Activated T-cell treated with anti-CD3 and anti-CD28 coated beads for 4 hours (primary cell): ENCODE results near the gene KCNS3.
"Not testable (repeated sequence)": the region's sequence is repeated elsewhere in the genome, so short reads cannot be mapped to it uniquely, and the experiment has no call there.

ENCODE experiments used
- DNase-seq: peaks from one replicate; pipeline ENCODE4 v3.0.0-alpha.2; 2020

The KCNS3 gene

GRCh38 chr2:17951563-17951962, 73.1 kb downstream of the KCNS3 start:
- no peak for DNase-seq

- no peak for DNase-seq
These were observed 80.1 kb downstream of the KCNS3 start for GRCh38 chr2:17958466-17959092.

- DNase-seq = no peak
These were observed 80.9 kb downstream of the KCNS3 start for GRCh38 chr2:17959356-17959755.

DNA sequence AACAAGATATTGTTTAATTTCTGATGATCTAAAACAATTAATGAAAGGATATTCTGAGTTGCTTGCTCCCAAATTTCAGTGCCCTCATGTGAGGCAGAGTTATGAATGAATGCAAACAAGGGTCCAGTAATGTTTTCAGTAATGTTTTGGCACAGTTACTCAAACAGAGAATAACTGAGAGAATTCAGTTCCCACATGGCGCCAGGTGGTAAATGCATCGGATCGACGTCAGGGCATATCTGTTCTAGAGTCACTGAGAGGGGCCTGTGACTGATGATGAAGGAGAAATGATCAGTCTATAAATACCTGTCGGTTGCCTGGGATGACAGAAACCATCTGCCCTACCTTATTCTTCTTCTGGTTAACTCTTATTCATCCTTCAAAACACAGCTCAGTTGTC, 81.4 kb downstream of the KCNS3 start:
- no peak for DNase-seq

GRCh38 chr2:17960925-17961324, 82.5 kb downstream of the KCNS3 start:
- no peak for DNase-seq

GRCh38 chr2:17961789-17962188, 83.3 kb downstream of the KCNS3 start:
- no peak for DNase-seq

GRCh38 chr2:17962876-17963275, 84.4 kb downstream of the KCNS3 start:
- no peak for DNase-seq

- not testable (repeated sequence) for DNase-seq
These were observed 85.1 kb downstream of the KCNS3 start for GRCh38 chr2:17963571-17963970.

DNA sequence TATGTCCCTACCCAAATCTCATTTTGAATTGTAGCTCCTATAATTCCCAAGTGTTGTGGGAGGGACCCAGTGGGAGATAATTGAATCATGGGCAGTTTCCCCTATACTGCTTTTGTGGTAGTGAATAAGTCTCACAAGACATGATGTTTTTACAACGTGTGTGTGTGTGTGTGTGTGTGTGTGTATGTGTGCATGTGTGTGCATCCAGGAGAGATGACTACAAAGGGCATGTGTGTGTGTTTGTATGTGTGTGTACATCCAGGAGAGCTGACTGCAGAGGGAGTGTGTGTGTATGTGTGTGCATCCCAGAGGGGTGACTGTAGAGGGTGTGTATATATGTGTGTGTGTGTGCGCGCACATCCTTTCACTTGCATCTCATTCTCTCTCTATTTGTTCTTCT, 86.7 kb downstream of the KCNS3 start:
- no peak for DNase-seq

DNA sequence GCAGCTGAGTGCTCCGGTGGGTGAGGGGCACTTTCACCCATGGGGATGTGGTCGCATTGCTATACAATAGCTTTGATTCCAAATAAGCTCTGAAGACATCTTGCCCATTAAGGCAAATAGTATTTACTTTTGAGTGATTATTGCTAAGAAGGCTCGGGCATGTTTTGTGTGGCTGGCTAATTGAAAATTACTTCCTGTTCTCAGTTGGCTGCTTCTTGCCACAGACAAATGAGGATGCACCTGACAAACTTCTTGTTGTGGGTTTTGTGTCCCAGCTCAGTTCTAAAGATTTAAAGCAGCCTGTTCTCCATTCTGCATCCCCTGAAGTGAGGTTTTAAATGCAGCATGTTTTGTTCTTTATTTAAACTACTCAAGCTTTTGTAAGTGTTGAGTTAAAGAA, 88.3 kb downstream of the KCNS3 start:
- DNase-seq = no peak

DNA sequence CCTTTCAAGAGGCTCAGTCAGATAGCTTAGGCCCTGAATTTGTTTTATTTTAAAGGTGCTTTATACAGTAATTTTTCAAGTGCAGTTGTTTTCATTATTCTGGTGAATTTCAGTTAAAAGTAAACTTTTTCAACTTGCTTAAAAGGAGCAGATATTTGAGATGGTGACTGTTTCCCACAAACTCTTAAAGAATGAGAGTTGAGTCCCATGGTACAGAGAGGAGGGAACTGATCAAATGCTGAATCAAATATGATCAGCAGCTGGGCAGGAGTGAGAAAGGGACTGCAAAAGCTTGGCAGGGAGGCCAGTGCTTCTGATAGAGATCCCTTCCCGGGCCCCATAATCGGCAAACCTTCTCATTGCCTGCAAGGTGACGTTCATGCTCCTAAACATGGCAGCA, 91.2 kb downstream of the KCNS3 start:
- no peak for DNase-seq

- no peak for DNase-seq
These were observed 93.2 kb downstream of the KCNS3 start for GRCh38 chr2:17971531-17972125.

- no peak for DNase-seq
These were observed 94.5 kb downstream of the KCNS3 start for GRCh38 chr2:17972991-17973390.

DNA sequence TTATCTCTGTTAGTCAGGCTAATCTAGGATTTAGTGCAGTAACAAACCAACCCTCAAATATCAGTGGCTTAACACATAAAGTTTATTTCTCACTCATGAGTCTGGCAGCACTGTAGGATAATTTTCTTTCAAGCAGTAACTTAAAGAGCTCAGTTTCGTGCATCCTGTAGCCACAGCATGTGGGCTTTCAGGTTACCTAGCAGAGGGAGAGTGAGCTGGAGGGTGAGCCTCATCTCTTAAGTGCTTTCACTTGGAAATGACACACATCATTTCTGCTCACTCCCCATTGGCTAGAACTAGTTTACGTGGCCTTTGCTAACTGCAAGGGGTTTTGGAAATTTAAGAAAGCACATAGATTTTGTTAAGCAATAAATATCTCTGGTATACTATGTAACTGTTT, 96.9 kb downstream of the KCNS3 start:
- DNase-seq = no peak

DNA sequence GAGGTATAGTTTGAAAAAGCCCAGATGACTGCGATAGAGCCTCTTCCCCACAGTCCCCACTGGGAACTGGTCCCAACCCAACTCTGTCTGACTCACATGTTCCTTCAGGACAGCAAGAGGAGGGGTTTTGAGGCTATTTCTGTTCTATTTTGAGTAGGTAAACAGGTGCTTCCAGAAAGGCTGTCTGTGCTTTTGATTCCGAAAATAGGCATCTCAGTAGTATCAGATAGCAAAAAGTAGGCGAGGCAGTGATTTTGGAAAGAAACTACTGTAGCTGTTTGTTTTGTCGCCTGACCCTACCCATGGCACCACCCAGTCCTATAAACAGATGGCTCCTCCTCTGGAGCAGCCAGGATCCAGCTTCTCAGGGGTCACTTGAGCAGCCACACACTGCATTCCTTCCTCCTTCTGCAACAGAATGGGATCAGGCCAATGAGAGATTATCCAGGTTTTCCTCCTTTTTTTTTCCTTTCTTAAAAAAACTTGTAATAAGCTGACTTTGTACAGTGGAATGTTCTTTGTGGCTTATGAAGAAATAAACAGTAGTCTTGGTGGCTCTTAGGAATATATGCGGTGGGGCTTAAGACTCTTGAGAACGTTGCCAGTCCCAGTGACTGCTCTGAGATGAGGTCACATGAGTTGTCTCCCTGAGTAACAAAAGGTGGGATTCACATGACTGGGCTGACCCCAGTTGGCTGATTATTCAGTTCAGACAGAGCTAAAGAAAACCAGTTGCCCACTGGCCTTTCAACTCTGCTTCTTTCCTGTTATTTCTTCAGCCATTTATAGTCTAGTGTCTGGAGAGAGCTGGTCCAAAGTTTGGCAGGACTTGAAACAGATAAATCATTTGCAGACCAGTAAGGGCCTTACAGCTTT, 98.6 kb downstream of the KCNS3 start:
- no peak for DNase-seq

DNA sequence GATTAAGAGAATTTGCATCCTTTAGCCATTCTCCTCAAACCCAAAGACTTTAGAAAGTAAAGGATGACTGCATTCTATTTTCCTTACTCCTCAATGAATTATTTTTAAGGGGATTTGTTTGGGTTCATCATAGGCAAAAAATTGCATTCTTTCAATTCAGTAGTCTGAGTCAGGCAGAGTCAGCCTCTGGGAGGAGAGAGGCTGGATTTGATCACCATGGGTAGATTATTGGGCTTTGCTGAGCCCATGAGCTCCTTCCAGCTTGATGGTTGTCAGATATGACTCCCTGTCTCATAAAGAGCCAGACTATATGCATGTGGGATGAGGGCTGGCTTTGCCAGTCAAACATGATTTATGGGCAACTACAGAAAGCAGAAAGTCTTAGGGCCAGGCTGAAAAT, 101.2 kb downstream of the KCNS3 start:
- DNase-seq = no peak

DNA sequence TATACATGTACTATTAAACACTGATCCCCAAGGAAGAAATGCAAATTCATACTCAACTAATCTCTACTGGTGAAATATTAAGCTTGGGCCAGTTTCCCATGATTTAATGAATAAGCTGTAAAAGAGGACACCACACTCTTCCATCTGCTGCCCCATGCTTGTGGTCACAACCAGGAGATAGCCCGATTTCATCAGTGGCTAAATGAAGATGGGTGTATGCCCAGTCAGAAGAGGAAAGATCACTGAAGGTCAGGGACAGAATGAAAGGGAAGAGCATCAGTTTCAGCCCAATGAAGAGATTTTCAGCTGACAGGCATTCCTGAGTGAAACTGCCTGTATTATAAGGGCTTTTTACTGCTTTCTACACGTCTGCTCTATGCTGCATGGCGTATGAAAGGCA, 103.5 kb downstream of the KCNS3 start:
- no peak for DNase-seq
